ENCODE results near the gene SLC47A1.

- TF ChIP-seq FOXK2 (IDR thresholded peaks at IDR 0.05) = no peak
- no peak for TF ChIP-seq SIN3A (IDR thresholded peaks at IDR 0.05; ENCODE audit: low read depth, low read length)
- TF ChIP-seq CTCF (IDR thresholded peaks at IDR 0.05 in 2 of 3, conservative IDR thresholded peaks at IDR 0.05 in 1 of 3; ENCODE audit: control insufficient read depth in 2 of 3, extremely low read depth in 1 of 3, insufficient read depth in 1 of 3, low read depth in 3 of 3, low read length in 3 of 3) = no peak
These were observed 20.7 kb downstream of the SLC47A1 start for GRCh38 chr17:19554393-19554792.

All from GM12878 (cell line).